ENCODE results near the gene PHF20.

PHF20 gene

GRCh38 chr20:35903843-35904242 is 132.0 kb downstream of the PHF20 start:
- TF ChIP-seq POLR2AphosphoS5 (IDR thresholded peaks at IDR 0.05; ENCODE audit: low read depth) (no peak), GABPA (IDR thresholded peaks at IDR 0.05; ENCODE audit: low read depth) (no peak), REST (IDR thresholded peaks at IDR 0.05; ENCODE audit: insufficient replicate concordance, low read depth) (no peak), CTCF (IDR thresholded peaks at IDR 0.05; ENCODE audit: insufficient read depth, low read length) (no peak), SPI1 (IDR thresholded peaks at IDR 0.05; ENCODE audit: borderline replicate concordance, low read depth) (no peak)
- Histone ChIP-seq H3K27me3 (ENCODE audit: insufficient read depth, poor library complexity, severe bottlenecking) (no peaks in the 10 kb centered on the region), H3K27ac (replicated peaks) (no peak overlapping the region), H3K4me3 (replicated peaks; ENCODE audit: insufficient read depth, low read length) (no peak overlapping the region)
- DNase-seq (ENCODE audit: low read depth in 1 of 2, low spot score in 1 of 2): no peak

GRCh38 chr20:35904982-35905663 is 133.3 kb downstream of the PHF20 start:
- DNase-seq (ENCODE audit: low read depth in 1 of 2, low spot score in 1 of 2): no peak
- TF ChIP-seq POLR2AphosphoS5 (IDR thresholded peaks at IDR 0.05; ENCODE audit: low read depth) (no peak), SPI1 (IDR thresholded peaks at IDR 0.05; ENCODE audit: borderline replicate concordance, low read depth) (no peak), CTCF (IDR thresholded peaks at IDR 0.05; ENCODE audit: insufficient read depth, low read length) (no peak), REST (IDR thresholded peaks at IDR 0.05; ENCODE audit: insufficient replicate concordance, low read depth) (no peak), GABPA (IDR thresholded peaks at IDR 0.05; ENCODE audit: low read depth) (no peak)
- no peak overlapping the region for H3K4me3 ChIP-seq (replicated peaks; ENCODE audit: insufficient read depth, low read length)
- H3K27me3 ChIP-seq (ENCODE audit: insufficient read depth, poor library complexity, severe bottlenecking): no peaks in the 10 kb centered on the region
- H3K27ac ChIP-seq (replicated peaks): no peak overlapping the region

- H3K4me3 ChIP-seq (replicated peaks; ENCODE audit: insufficient read depth, low read length): no peak overlapping the region
- no peak overlapping the region for H3K27ac ChIP-seq (replicated peaks)
- DNase-seq (ENCODE audit: low read depth in 1 of 2, low spot score in 1 of 2): no peak
- no peaks in the 10 kb centered on the region for H3K27me3 ChIP-seq (ENCODE audit: insufficient read depth, poor library complexity, severe bottlenecking)
- TF ChIP-seq POLR2AphosphoS5 (IDR thresholded peaks at IDR 0.05; ENCODE audit: low read depth) (no peak), SPI1 (IDR thresholded peaks at IDR 0.05; ENCODE audit: borderline replicate concordance, low read depth) (no peak), REST (IDR thresholded peaks at IDR 0.05; ENCODE audit: insufficient replicate concordance, low read depth) (no peak), GABPA (IDR thresholded peaks at IDR 0.05; ENCODE audit: low read depth) (no peak), CTCF (IDR thresholded peaks at IDR 0.05; ENCODE audit: insufficient read depth, low read length) (no peak)
Observed at GRCh38 chr20:35907017-35907701, 135.3 kb downstream of the PHF20 start.

All from HL-60 (cell line).